Stimulated activated CD8-positive, alpha-beta memory T cell treated with anti-CD3 and anti-CD28 coated beads, Interleukin-15, amount 100 ng/mL, for 1 hour (primary cell): ENCODE results near the gene KRT35.

Experiments
- DNase-seq: peaks from one replicate; pipeline ENCODE4 v3.0.0-alpha.2; 2020; ENCODE audit warnings: low read depth

KRT35 gene

GRCh38 chr17:41486809-41487530, 6.0 kb upstream of the KRT35 start:
- DNase-seq = no peak

- DNase-seq = no peak
Observed at GRCh38 chr17:41486316-41486715, 5.4 kb upstream of the KRT35 start.

- DNase-seq = no peak
Observed at GRCh38 chr17:41484920-41485904, 4.3 kb upstream of the KRT35 start.

GRCh38 chr17:41483991-41484826, 3.3 kb upstream of the KRT35 start:
- no peak for DNase-seq

- DNase-seq = no peak
Observed at GRCh38 chr17:41483531-41483930, 2.6 kb upstream of the KRT35 start.

GRCh38 chr17:41480581-41480980, 370 bp downstream of the KRT35 start:
- no peak for DNase-seq

- no peak for DNase-seq
Observed at GRCh38 chr17:41480136-41480535, 815 bp downstream of the KRT35 start.

- no peak for DNase-seq
Observed at GRCh38 chr17:41478237-41478636, 2.7 kb downstream of the KRT35 start.

GRCh38 chr17:41476866-41477815, 3.8 kb downstream of the KRT35 start:
- DNase-seq = no peak

- no peak for DNase-seq
Observed at GRCh38 chr17:41475421-41475820, 5.5 kb downstream of the KRT35 start.

- DNase-seq = no peak
Observed at GRCh38 chr17:41474863-41475262, 6.1 kb downstream of the KRT35 start.

- DNase-seq = no peak
Observed at GRCh38 chr17:41468346-41468745, 12.6 kb downstream of the KRT35 start.

- no peak for DNase-seq
Observed at GRCh38 chr17:41467561-41467960, 13.4 kb downstream of the KRT35 start.

GRCh38 chr17:41466988-41467387, 14.0 kb downstream of the KRT35 start, which contains the start of gene KRT32:
TSS of gene KRT32 (minus strand) at chr17:41467386. CDS start at chr17:41467325, 61 bp downstream.
- no peak for DNase-seq

- DNase-seq = no peak
Observed at GRCh38 chr17:41464682-41465081, 16.3 kb downstream of the KRT35 start.

GRCh38 chr17:41464173-41464572, 16.8 kb downstream of the KRT35 start:
- no peak for DNase-seq

GRCh38 chr17:41463746-41464145, 17.2 kb downstream of the KRT35 start:
- no peak for DNase-seq

- DNase-seq = no peak
Observed at GRCh38 chr17:41462705-41463104, 18.2 kb downstream of the KRT35 start.

GRCh38 chr17:41457676-41458075, 23.3 kb downstream of the KRT35 start:
- DNase-seq = no peak

- DNase-seq = no peak
Observed at GRCh38 chr17:41456204-41456603, 24.7 kb downstream of the KRT35 start.

GRCh38 chr17:41455236-41455635, 25.7 kb downstream of the KRT35 start:
- no peak for DNase-seq
